IMR-90 (cell line): ENCODE data around the gene KRT8.

Experiments
- RAD21 ChIP-seq: IDR thresholded peaks from 2 replicates; pipeline ENCODE4 v1.6.1; 2012; ENCODE audit warnings: low read length, improper control_type of control experiment
- RCOR1 ChIP-seq: IDR thresholded peaks from 2 replicates; pipeline ENCODE4 v1.6.1; 2012; ENCODE audit warnings: mild to moderate bottlenecking, low read length, improper control_type of control experiment; ENCODE audit not compliant: insufficient replicate concordance
- RFX5 ChIP-seq: IDR thresholded peaks from 2 replicates; pipeline ENCODE4 v1.8.0; 2012; ENCODE audit warnings: low read depth, mild to moderate bottlenecking, low read length, moderate library complexity
- TF ChIP-seq, protein P1 (sequence below): conservative IDR thresholded peaks from 2 replicates; pipeline ENCODE4 v1.5.1; 2012; ENCODE audit warnings: mild to moderate bottlenecking, low read depth, low read length, improper control_type of control experiment

DNA sequence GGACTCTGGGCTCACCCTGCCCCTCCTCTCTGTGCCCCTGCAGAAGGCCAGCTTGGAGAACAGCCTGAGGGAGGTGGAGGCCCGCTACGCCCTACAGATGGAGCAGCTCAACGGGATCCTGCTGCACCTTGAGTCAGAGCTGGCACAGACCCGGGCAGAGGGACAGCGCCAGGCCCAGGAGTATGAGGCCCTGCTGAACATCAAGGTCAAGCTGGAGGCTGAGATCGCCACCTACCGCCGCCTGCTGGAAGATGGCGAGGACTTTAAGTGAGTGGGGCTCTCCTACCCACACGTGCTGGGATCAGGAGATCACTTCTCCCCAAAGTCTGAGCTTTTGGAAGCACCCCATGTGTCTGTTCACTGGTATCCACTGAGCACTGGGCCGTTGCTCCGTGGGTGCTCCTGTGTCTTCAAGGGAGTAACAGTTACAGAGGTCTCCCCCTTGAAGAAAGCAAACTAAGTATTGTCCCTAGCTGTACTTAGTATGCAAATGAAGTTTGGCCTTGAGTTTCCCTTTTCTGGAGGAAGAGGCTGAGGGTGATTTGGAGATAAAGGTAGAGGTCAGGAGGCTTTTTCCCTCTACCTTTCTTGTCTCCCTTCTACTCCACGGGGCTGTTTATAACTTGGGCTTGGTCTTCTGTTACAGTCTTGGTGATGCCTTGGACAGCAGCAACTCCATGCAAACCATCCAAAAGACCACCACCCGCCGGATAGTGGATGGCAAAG lies 47.4 kb upstream of the KRT8 start:
- TF ChIP-seq, protein P1, sequence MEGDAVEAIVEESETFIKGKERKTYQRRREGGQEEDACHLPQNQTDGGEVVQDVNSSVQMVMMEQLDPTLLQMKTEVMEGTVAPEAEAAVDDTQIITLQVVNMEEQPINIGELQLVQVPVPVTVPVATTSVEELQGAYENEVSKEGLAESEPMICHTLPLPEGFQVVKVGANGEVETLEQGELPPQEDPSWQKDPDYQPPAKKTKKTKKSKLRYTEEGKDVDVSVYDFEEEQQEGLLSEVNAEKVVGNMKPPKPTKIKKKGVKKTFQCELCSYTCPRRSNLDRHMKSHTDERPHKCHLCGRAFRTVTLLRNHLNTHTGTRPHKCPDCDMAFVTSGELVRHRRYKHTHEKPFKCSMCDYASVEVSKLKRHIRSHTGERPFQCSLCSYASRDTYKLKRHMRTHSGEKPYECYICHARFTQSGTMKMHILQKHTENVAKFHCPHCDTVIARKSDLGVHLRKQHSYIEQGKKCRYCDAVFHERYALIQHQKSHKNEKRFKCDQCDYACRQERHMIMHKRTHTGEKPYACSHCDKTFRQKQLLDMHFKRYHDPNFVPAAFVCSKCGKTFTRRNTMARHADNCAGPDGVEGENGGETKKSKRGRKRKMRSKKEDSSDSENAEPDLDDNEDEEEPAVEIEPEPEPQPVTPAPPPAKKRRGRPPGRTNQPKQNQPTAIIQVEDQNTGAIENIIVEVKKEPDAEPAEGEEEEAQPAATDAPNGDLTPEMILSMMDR = 0 out of 2 replicates have a peak, but pooled peaks have one; percentile 10
- TF ChIP-seq RAD21 = no peak
- no peak for TF ChIP-seq RFX5
- no peak for TF ChIP-seq RCOR1
